ENCODE results near the gene IZUMO2. TPM values are rescaled to one million over a fixed set of nuclear protein-coding genes. Genes with fewer than 3 reads are reported as not detected.

The IZUMO2 gene
- total and polyA plus RNA-seq, 12 donors = not detected

GRCh38 chr19:50195224-50195623, 32.1 kb upstream of the IZUMO2 start:
- TF ChIP-seq, protein P1, sequence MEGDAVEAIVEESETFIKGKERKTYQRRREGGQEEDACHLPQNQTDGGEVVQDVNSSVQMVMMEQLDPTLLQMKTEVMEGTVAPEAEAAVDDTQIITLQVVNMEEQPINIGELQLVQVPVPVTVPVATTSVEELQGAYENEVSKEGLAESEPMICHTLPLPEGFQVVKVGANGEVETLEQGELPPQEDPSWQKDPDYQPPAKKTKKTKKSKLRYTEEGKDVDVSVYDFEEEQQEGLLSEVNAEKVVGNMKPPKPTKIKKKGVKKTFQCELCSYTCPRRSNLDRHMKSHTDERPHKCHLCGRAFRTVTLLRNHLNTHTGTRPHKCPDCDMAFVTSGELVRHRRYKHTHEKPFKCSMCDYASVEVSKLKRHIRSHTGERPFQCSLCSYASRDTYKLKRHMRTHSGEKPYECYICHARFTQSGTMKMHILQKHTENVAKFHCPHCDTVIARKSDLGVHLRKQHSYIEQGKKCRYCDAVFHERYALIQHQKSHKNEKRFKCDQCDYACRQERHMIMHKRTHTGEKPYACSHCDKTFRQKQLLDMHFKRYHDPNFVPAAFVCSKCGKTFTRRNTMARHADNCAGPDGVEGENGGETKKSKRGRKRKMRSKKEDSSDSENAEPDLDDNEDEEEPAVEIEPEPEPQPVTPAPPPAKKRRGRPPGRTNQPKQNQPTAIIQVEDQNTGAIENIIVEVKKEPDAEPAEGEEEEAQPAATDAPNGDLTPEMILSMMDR (IDR thresholded peaks at IDR 0.05) = no peak
- no peak for TF ChIP-seq POLR2A (IDR thresholded peaks at IDR 0.05)
- Histone ChIP-seq H3K27ac (no peak overlapping the region), H3K4me1 (replicated peaks in 1 of 2) (peaks cover 9 to 13% of the 10 kb centered on the region in 2 donors)

DNA sequence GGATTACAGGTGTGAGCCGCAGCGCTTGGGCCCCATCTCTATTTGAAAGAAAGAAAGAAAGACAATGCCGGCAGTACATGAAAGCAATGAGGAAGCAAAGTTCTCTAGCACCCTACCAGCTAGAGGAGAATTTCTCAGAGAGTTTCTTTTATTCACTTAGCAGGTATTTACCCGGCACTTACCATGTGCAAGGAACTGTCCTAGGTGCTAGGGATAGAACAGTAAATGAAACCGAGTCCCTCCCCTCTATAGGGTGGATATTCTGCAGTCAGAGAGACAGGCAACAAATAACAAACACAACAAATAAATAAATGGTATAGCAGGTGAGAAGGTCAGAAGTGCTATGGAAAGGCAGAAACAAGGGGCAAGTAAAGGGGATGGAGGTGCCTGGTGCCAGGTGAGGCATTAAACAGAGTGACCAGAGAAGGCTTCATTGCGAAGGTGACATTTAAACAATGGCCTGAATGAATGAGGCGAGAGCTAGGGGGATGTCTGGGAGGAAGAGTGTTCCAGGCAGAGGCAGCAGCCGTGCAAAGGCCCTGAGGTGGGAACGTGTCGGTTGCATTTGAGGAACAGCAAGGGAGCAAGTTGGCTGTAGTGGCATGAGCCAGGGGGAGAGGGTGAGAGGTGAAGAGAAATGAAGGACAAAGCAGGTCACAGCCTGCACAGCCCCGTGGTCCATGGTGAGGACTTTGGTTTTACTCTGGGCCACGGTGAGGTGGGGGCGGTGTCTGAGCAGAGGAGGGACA, 29.6 kb upstream of the IZUMO2 start:
- Histone ChIP-seq H3K4me3 (no peak overlapping the region), H3K9me3 (replicated peaks in 1 of 3) (no peaks in the 10 kb centered on the region), H3K27me3 (peaks cover 5% of the 10 kb centered on the region), H3K36me3 (replicated peaks in 1 of 2) (no peaks in the 10 kb centered on the region), H3K27ac (no peak overlapping the region), H3K4me1 (replicated peaks in 1 of 2) (no peaks in the 10 kb centered on the region)
- WGBS, 4 donors = 63 to 74% (median 67%) methylated on average over 13 of the region's 13 CpGs
- no peak for DNase-seq
- intact Hi-C loops (cut with DNase I) = no loop called here
- TF ChIP-seq, protein P1 (IDR thresholded peaks at IDR 0.05) = no peak
- no peak for TF ChIP-seq POLR2A (IDR thresholded peaks at IDR 0.05)

More at GRCh38 chr19:50195224-50195623, 32.1 kb upstream of the IZUMO2 start:
- Histone ChIP-seq H3K27me3 (no peaks in the 10 kb centered on the region), H3K36me3 (replicated peaks in 1 of 2) (no peaks in the 10 kb centered on the region), H3K4me3 (no peak overlapping the region), H3K9me3 (replicated peaks in 1 of 3) (no peaks in the 10 kb centered on the region)
- WGBS, 4 donors = 61 to 72% (median 69%) methylated on average over 5 of the region's 5 CpGs
- no peak for DNase-seq
- intact Hi-C loops (cut with DNase I) = no loop called here

DNA sequence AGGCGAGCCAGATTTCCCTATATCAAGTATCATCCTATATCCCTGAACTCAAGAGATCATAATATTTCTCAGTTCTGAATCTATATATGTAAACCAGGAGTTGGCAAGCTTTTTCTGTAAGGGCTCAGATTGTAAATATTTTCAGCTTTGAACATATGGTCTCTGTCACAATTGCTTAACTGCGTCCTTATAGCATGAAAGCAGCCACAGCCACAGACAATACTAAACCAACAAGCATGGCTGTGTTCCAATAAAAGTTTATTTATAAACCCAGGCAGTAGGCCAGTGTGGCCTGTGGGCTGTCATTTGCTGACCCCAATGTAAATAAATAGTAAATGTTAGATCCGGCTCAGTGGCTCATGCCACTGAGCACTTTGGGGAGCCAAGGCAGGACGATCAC, 28.1 kb upstream of the IZUMO2 start:
- Histone ChIP-seq H3K27ac (no peak overlapping the region), H3K4me3 (no peak overlapping the region), H3K4me1 (replicated peaks in 1 of 2) (no peaks in the 10 kb centered on the region), H3K27me3 (peaks cover 5% of the 10 kb centered on the region), H3K9me3 (replicated peaks in 1 of 3) (no peaks in the 10 kb centered on the region), H3K36me3 (replicated peaks in 1 of 2) (no peaks in the 10 kb centered on the region)
- WGBS, 4 donors = 41 to 53% (median 47%) methylated on average over 4 of the region's 4 CpGs
- TF ChIP-seq, protein P1 (IDR thresholded peaks at IDR 0.05) = no peak
- no peak for TF ChIP-seq POLR2A (IDR thresholded peaks at IDR 0.05)
- intact Hi-C loops (cut with DNase I) = no loop called here
- DNase-seq = no peak

- Histone ChIP-seq H3K36me3 (replicated peaks in 1 of 2) (no peaks in the 10 kb centered on the region), H3K4me3 (no peak overlapping the region), H3K27me3 (peaks cover 5% of the 10 kb centered on the region), H3K27ac (no peak overlapping the region), H3K9me3 (replicated peaks in 1 of 3) (no peaks in the 10 kb centered on the region), H3K4me1 (replicated peaks in 1 of 2) (no peaks in the 10 kb centered on the region)
- WGBS, 4 donors = 65 to 69% (median 69%) methylated on average over 8 of the region's 8 CpGs
- no peak for TF ChIP-seq POLR2A (IDR thresholded peaks at IDR 0.05)
- TF ChIP-seq, protein P1 (IDR thresholded peaks at IDR 0.05) = no peak
- intact Hi-C loops (cut with DNase I) = no loop called here
- no peak for DNase-seq
Measured at GRCh38 chr19:50190439-50190891, 27.4 kb upstream of the IZUMO2 start.
